H1 (cell line): ENCODE data around the gene BMPR1A. TPM values are rescaled to one million over a fixed set of nuclear protein-coding genes. Genes with fewer than 3 reads are reported as not detected.

ENCODE experiments used
- ASH2L ChIP-seq: fragments of 200-600, 300-600 bp; sonication (generic); IDR thresholded peaks from one replicate; pipeline ENCODE4 v1.7.1; 2017; ENCODE audit warnings: low read length
- CHD7 ChIP-seq: fragments of 300-600 bp; sonication (generic); IDR thresholded peaks from 2 replicates; pipeline ENCODE4 v1.7.1; 2012; ENCODE audit warnings: low read length, moderate library complexity, mild to moderate bottlenecking, inconsistent platforms; ENCODE audit not compliant: insufficient replicate concordance
- CTBP2 ChIP-seq: IDR thresholded peaks from 2 replicates; pipeline ENCODE4 v1.7.0; 2011; ENCODE audit warnings: borderline replicate concordance, mild to moderate bottlenecking, moderate library complexity, mixed read lengths, low read length; ENCODE audit not compliant: insufficient read depth, insufficient read length
- EP300 ChIP-seq, 2 experiments: IDR thresholded peaks; 1 replicate in 1 of 2; 2 replicates in 1 of 2; pipeline ENCODE4 v1.6.1; 2011 to 2012; ENCODE audit warnings: low read depth in 2 of 2, low read length in 2 of 2, mild to moderate bottlenecking in 2 of 2, borderline replicate concordance in 1 of 2, inconsistent platforms in 1 of 2, moderate library complexity in 1 of 2
- KDM5A ChIP-seq: fragments of 200-600 bp; IDR thresholded peaks from 2 replicates; pipeline ENCODE4 v1.7.1; 2012; ENCODE audit warnings: mild to moderate bottlenecking, low read length, inconsistent platforms, mixed read lengths
- RAD21 ChIP-seq, 2 experiments: IDR thresholded peaks in 1 of 2; conservative IDR thresholded peaks in 1 of 2; 2 replicates each; pipeline ENCODE4 v1.6.1; 2011; ENCODE audit warnings: low read depth in 2 of 2, low read length in 2 of 2, improper control_type of control experiment in 1 of 2, inconsistent platforms in 1 of 2, mild to moderate bottlenecking in 1 of 2, moderate library complexity in 1 of 2
- SP2 ChIP-seq: IDR thresholded peaks from 2 replicates; pipeline ENCODE4 v1.6.1; 2012; ENCODE audit warnings: mild to moderate bottlenecking, low read length, inconsistent platforms
- TBP ChIP-seq: IDR thresholded peaks from 2 replicates; pipeline ENCODE4 v1.6.1; 2011; ENCODE audit warnings: low read depth, low read length, improper control_type of control experiment
- TEAD4 ChIP-seq: IDR thresholded peaks from 2 replicates; pipeline ENCODE4 v1.6.1; 2012; ENCODE audit warnings: low read depth, low read length, inconsistent platforms, mixed read lengths
- YY1 ChIP-seq: IDR thresholded peaks from 2 replicates; pipeline ENCODE4 v1.6.1; 2011; ENCODE audit warnings: low read depth, mild to moderate bottlenecking, low read length
- polyA plus RNA-seq, 7 experiments: library from polyadenylated mRNA; depleted of rRNA in 3 of 7; stranded (reverse) in 5 of 7; unstranded in 2 of 7; fragments of >200 nt in 5 of 7; fragments of 200-250 nt in 2 of 7; gene quantifications; 1 replicate in 5 of 7; 2 replicates in 1 of 7; 4 replicates in 1 of 7; pipeline versions ENCODE4 v1.2.1 to v1.2.3, GENCODE V29; 2011 to 2013; ENCODE audit warnings: missing spikeins in 2 of 7, mixed read lengths in 2 of 7
- total RNA-seq: library from RNA; stranded (reverse); fragmentation: NEBNext Ultra II Directional; extraction: Animal tissue kit (Norgen Biotek cat#: 25700); gene quantifications from 2 replicates; pipeline ENCODE4 v1.2.1, GENCODE V29; 2021

BMPR1A gene
- total and polyA plus RNA-seq, 2 of the 8 experiments (the other 6 are each of a cell fraction or from before 2014, with no cell fraction given): 34.4 to 129 TPM

DNA sequence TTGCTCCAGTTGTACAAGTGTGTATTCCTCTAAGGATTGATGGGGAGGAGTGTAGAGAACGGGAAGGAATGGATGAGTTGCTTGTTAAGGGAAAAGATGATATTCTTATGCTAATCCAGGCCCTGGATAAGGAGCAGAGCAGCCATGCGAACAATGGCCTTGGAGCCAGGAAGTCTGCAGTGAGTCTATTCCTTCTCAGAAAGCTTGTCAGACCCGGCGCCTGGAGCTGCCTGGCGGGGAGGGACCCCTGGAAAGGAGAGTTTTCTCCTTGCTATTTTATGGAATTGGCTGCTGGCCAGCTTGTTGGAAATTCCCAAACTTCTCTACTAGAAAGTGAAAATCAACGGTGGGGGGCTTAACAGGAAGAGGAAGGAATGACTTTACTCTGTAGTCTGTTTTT is 111.9 kb downstream of the BMPR1A start (continued):
- TF ChIP-seq CHD7 (peak; percentile 54), TEAD4 (peak; percentile 45; the same call in 1 of the 2 replicates), TBP (peak; percentile 50; the same call in 1 of the 2 replicates), SP2 (no peak), RAD21 (IDR thresholded peaks at IDR 0.05 in 1 of 2, conservative IDR thresholded peaks at IDR 0.05 in 1 of 2; ENCODE audit: low read depth in 2 of 2, low read length in 2 of 2) (peak; percentile 14 to 18; a peak in 1 of 4 replicates), CTBP2 (peak; percentile 29), EP300 (IDR thresholded peaks at IDR 0.05; ENCODE audit: borderline replicate concordance in 1 of 2, low read depth in 2 of 2, low read length in 2 of 2) (peak in 1 of 2 experiments; percentile 75; a peak in 1 of 3 replicates), ASH2L (peak; percentile 65), YY1 (0 out of 2 replicates have a peak, but pooled peaks have one; percentile 42), KDM5A (no peak)
